GM12892 (cell line): ENCODE results near the gene CFAP90.

Experiments used
- POLR2A ChIP-seq: IDR thresholded peaks from 2 replicates; pipeline ENCODE4 v1.6.1; 2011; ENCODE audit warnings: low read depth, low read length, control low read depth
- POLR2AphosphoS5 ChIP-seq: IDR thresholded peaks from 2 replicates; pipeline ENCODE4 v1.6.1; 2011; ENCODE audit warnings: low read depth, low read length, control low read depth
- TAF1 ChIP-seq: IDR thresholded peaks from 2 replicates; pipeline ENCODE4 v1.6.1; 2011; ENCODE audit warnings: low read depth, mild to moderate bottlenecking, control low read depth, low read length, borderline replicate concordance

DNA sequence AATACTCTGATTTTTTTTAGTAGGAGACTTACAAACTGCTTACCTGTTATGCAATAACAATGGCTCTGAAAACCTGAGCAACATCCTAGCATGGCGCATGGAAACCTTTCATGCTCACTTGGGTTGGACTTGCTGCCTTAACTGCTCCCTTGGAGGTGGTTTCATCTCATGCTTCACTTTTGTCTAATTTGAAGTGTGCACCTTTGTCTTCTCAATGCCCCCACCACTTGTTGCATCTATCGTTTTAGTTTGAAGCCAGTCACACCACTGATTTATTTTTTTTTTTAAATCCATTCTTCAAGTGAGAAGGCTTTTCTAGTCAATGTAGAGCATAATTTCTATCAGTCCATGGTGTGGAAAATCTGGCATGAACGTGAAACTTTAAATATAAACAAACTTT, 63.2 kb downstream of the CFAP90 start:
- no peak for TF ChIP-seq POLR2AphosphoS5
- no peak for TF ChIP-seq TAF1
- no peak for TF ChIP-seq POLR2A
